ENCODE results near the gene MAGOH.
"Not testable (repeated sequence)": the region's sequence is repeated elsewhere in the genome, so short reads cannot be mapped to it uniquely, and the experiment has no call there.

MAGOH gene

DNA sequence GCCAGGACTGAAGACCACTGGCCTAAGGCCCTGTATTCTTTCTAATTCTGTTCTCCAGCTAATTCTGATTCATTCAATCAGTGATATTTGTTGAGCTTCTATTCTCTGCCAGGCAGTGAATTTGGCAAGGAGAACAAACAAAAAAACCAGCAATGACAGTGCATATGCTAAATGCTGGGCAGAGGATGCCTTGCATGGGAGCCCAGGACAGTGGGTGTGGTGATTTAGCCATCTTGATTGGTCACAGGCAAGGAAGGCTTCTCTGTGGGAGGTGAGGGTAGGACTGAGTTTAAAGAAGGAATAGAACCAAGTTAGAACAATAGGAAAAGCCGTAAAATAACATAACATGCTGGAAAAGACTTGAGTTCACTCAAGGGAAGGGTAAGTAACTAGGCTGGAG lies 50.9 kb downstream of the MAGOH start:
- DNase-seq (ENCODE audit: low read depth in 2 of 2), result no peak

GRCh38 chr1:53186533-53186932 lies 51.8 kb downstream of the MAGOH start:
- DNase-seq (ENCODE audit: low read depth in 2 of 2), result no peak

- DNase-seq (ENCODE audit: low read depth in 2 of 2), result not testable (repeated sequence)
These were observed 52.4 kb downstream of the MAGOH start for GRCh38 chr1:53185955-53186297.

- DNase-seq (ENCODE audit: low read depth in 2 of 2), result no peak
These were observed 55.0 kb downstream of the MAGOH start for GRCh38 chr1:53183095-53183990.

- DNase-seq (ENCODE audit: low read depth in 2 of 2), result no peak
These were observed 55.6 kb downstream of the MAGOH start for GRCh38 chr1:53182716-53183094.

- DNase-seq (ENCODE audit: low read depth in 2 of 2), result peak; percentile 44 to 59
These were observed 56.2 kb downstream of the MAGOH start for GRCh38 chr1:53182111-53182593.

DNA sequence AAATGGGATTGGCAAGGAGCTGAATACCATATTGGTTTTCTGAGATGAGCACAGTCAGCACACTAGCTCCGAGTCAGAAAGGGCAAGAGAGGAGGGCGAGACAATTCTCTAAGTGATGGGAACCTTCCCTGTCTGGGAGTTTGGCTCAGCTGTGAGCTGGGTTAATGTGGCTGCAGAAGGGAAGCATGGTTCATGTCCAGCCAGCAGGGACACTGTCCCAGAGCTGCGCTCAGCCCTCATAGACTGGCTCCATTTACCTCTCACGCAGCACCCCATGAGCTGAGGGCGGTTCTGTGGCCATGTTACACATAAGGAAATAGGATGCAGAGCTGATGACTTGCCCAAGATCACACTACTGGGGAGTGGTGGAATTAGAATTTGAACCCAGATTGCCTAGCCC lies 57.4 kb downstream of the MAGOH start:
- no peak for DNase-seq (ENCODE audit: low read depth in 2 of 2)

DNA sequence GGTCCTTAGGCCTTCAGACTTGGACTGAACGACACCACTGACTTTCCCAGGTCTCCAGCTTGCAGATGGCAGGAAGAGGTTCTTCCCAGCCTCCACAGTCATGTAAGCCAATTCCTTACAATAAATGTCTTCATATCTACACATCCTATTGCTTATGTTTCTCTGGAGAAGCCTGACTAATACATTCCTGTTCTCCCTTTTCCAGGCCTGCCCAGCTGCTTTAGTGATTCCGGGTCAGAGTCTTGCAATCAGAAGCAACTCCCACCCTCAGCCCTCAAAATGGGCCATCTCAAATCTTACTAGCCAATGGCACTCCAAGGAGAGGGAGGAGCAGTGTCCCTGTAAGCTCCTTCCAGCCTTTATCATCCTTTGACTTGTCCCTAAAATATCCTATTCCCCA lies 58.1 kb downstream of the MAGOH start:
- no peak for DNase-seq (ENCODE audit: low read depth in 2 of 2)

Data from stimulated activated CD8-positive, alpha-beta memory T cell treated with anti-CD3 and anti-CD28 coated beads, Interleukin-15, amount 100 ng/mL, for 4 hours (primary cell).